HG03060 (cell line): ENCODE measurements around the gene CNIH2.
"Not testable (repeated sequence)": the region's sequence is repeated elsewhere in the genome, so short reads cannot be mapped to it uniquely, and the experiment has no call there.

Source experiments
- ATAC-seq: cut with Tn5 transposase; IDR thresholded peaks from one replicate; pipeline ENCODE4 v1.9.1; 2021; ENCODE audit warnings: low read depth, moderate number of reproducible peaks; ENCODE audit not compliant: unreplicated experiment

The CNIH2 gene

GRCh38 chr11:66313321-66314185 is 35.6 kb downstream of the CNIH2 start:
- ATAC-seq = no peak

- no peak for ATAC-seq
Observed at GRCh38 chr11:66314186-66314501, 36.2 kb downstream of the CNIH2 start.

GRCh38 chr11:66314561-66315497 is 36.9 kb downstream of the CNIH2 start:
- ATAC-seq = no peak

GRCh38 chr11:66315498-66315885 is 37.5 kb downstream of the CNIH2 start:
- no peak for ATAC-seq

- ATAC-seq = no peak
Observed at GRCh38 chr11:66315921-66316811, 38.2 kb downstream of the CNIH2 start.

GRCh38 chr11:66316849-66317251 is 38.9 kb downstream of the CNIH2 start, which contains the start of gene CD248:
Gene CD248 (minus strand): TSS chr11:66317044. CDS start chr11:66317027, 17 bp downstream.
- ATAC-seq = no peak

GRCh38 chr11:66317322-66317722 is 39.3 kb downstream of the CNIH2 start:
- ATAC-seq = no peak

- ATAC-seq = no peak
Observed at GRCh38 chr11:66317723-66318599, 40.0 kb downstream of the CNIH2 start.

- no peak for ATAC-seq
Observed at GRCh38 chr11:66318600-66318970, 40.6 kb downstream of the CNIH2 start.

GRCh38 chr11:66320289-66320688 is 42.3 kb downstream of the CNIH2 start:
- ATAC-seq = not testable (repeated sequence)

- ATAC-seq = not testable (repeated sequence)
Observed at GRCh38 chr11:66320748-66321147, 42.8 kb downstream of the CNIH2 start.

GRCh38 chr11:66321606-66322005 is 43.6 kb downstream of the CNIH2 start:
- no peak for ATAC-seq

- no peak for ATAC-seq
Observed at GRCh38 chr11:66322732-66323427, 44.9 kb downstream of the CNIH2 start.

GRCh38 chr11:66323684-66324083 is 45.7 kb downstream of the CNIH2 start:
- ATAC-seq = no peak

GRCh38 chr11:66324664-66325063 is 46.7 kb downstream of the CNIH2 start:
- no peak for ATAC-seq

- ATAC-seq = no peak
Observed at GRCh38 chr11:66325263-66325671, 47.3 kb downstream of the CNIH2 start.

GRCh38 chr11:66326261-66327111 is 48.5 kb downstream of the CNIH2 start:
- no peak for ATAC-seq
